ENCODE measurements around the gene ICA1. TPM values are rescaled to one million over a fixed set of nuclear protein-coding genes. Genes with fewer than 3 reads are reported as not detected.

Gene ICA1
- total and polyA plus RNA-seq, 2 of the 4 experiments (the other 2 are of a cell fraction) = not detected

DNA sequence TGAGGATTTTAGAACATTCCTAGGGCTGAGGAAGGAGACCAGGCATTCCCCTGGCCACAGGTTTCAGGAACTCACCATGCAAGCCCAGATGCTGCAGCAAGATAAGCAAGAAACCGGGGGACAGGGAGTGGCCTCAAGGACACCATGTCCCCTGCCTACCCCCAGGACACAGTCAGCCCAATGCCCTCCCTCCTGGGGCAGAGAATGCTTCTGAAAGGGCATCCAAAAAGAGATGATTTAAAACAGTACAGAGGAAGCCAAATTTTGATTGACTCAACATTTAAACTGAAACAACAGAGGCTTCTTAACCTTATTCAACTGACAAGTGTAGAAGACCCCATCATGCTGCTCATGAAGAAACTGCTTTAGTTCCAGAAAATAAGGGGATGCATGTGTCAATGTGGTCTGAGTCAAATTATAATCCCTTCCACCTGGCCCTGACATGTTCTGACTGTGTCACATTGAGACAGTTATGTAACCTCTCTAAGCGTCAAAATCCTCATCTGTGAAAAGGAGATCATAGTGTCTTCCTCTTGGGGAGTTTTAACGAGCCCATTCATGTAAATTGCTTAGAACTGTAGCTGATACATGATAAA lies 60.0 kb downstream of the ICA1 start:
- POLR2A ChIA-PET (ENCODE audit: unreplicated experiment) = no interaction called here
- WGBS, 2 experiments (ENCODE audit: extremely low coverage in 2 of 2, insufficient read length in 1 of 2) = no CpG with 5 or more reads among the region's 3 CpGs
- Histone ChIP-seq H4K5ac (ENCODE audit: low read depth, low read length) (no peak overlapping the region), H2BK15ac (ENCODE audit: low read depth, low read length) (no peak overlapping the region), H3K4me3 (ENCODE audit: insufficient read depth, low read depth, low read length) (no peak overlapping the region), H3K4me2 (ENCODE audit: low read depth, low read length) (no peak overlapping the region), H4K91ac (ENCODE audit: insufficient read depth, low read depth, low read length) (no peak overlapping the region), H2AK9ac (replicated peaks; ENCODE audit: low read depth, low read length, poor library complexity) (no peak overlapping the region), H3K27me3 (ENCODE audit: control insufficient read depth, insufficient read depth, low read length) (peaks cover 2% of the 10 kb centered on the region; the same call in 1 of the 2 replicates), H3K56ac (ENCODE audit: extremely low read depth, insufficient read depth, low read length) (no peak overlapping the region), H3K4me1 (ENCODE audit: control insufficient read depth, insufficient read depth, low read length) (no peaks in the 10 kb centered on the region), H3K4ac (ENCODE audit: low read depth, low read length) (no peak overlapping the region), H2BK5ac (ENCODE audit: low read depth, low read length, poor library complexity, severe bottlenecking) (no peak overlapping the region), H4K20me1 (ENCODE audit: insufficient read depth, low read length) (no peaks in the 10 kb centered on the region), H2BK20ac (ENCODE audit: low read depth, low read length) (no peak overlapping the region), H3K79me1 (ENCODE audit: low read depth in 1 of 2, low read length in 2 of 2) (no peaks in the 10 kb centered on the region), H3K9me3 (ENCODE audit: control insufficient read depth, insufficient read depth, low read length) (no peaks in the 10 kb centered on the region), H3K14ac (replicated peaks; ENCODE audit: low read depth, low read length) (no peak overlapping the region), H3K23ac (ENCODE audit: low read depth, low read length) (no peak overlapping the region), H3K27ac (ENCODE audit: insufficient read depth, low read length) (no peak overlapping the region), H3K9me1 (ENCODE audit: insufficient read depth, low read length) (no peaks in the 10 kb centered on the region), H3K36me3 (ENCODE audit: control insufficient read depth, insufficient read depth, low read length) (no peaks in the 10 kb centered on the region), H4K8ac (ENCODE audit: low read depth in 2 of 2, low read length in 2 of 2) (no peak overlapping the region), H2AK5ac (ENCODE audit: low read depth, low read length) (no peak overlapping the region), H2BK120ac (ENCODE audit: low read depth, low read length) (no peak overlapping the region), H3K18ac (ENCODE audit: low read depth, low read length) (no peak overlapping the region), H2AFZ (replicated peaks; ENCODE audit: low read length, poor library complexity) (no peak overlapping the region), H3K9ac (ENCODE audit: low read depth, low read length) (no peak overlapping the region)
- ATAC-seq (ENCODE audit: low read depth) (no peak), DNase-seq (no peak)
- dilution Hi-C loops (cut with HindIII; ENCODE audit: low sequenced_read_pairs, unreplicated experiment) (no loop called here), intact Hi-C loops (cut with micrococcal nuclease) (no loop called here), in situ Hi-C loops (cut with MboI; ENCODE audit: low sequenced_read_pairs) (loop anchor here (25.0 kb wide), 2 partner anchors 540 to 1090 kb away; no protein-coding TSS in a partner anchor)
- CTCF ChIA-PET = no interaction called here
- TF ChIP-seq RFX5 (IDR thresholded peaks at IDR 0.05; ENCODE audit: low read depth, low read length) (no peak), CTCF (conservative IDR thresholded peaks at IDR 0.05; ENCODE audit: low read depth, low read length) (no peak), POLR2A (IDR thresholded peaks at IDR 0.05; ENCODE audit: low read depth, low read length) (no peak), FOS (IDR thresholded peaks at IDR 0.05; ENCODE audit: low read depth, low read length) (no peak), BHLHE40 (IDR thresholded peaks at IDR 0.05; ENCODE audit: low read depth, low read length) (no peak), RAD21 (IDR thresholded peaks at IDR 0.05; ENCODE audit: low read length) (no peak), MAZ (IDR thresholded peaks at IDR 0.05; ENCODE audit: borderline replicate concordance, low read depth, low read length) (no peak)
- TF ChIP-seq, protein P1, sequence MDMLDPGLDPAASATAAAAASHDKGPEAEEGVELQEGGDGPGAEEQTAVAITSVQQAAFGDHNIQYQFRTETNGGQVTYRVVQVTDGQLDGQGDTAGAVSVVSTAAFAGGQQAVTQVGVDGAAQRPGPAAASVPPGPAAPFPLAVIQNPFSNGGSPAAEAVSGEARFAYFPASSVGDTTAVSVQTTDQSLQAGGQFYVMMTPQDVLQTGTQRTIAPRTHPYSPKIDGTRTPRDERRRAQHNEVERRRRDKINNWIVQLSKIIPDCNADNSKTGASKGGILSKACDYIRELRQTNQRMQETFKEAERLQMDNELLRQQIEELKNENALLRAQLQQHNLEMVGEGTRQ (IDR thresholded peaks at IDR 0.05; ENCODE audit: low read depth, low read length) = no peak
- no TSS peak for BruUV-seq (replicated peaks)

All from IMR-90 (cell line).